ENCODE data around the gene SPATS2L.

Gene SPATS2L

GRCh38 chr2:200297100-200297499, 9.4 kb upstream of the SPATS2L start:
- DNase-seq (ENCODE audit: low read depth in 2 of 2): no peak

GRCh38 chr2:200297989-200298388, 8.5 kb upstream of the SPATS2L start:
- DNase-seq (ENCODE audit: low read depth in 2 of 2): no peak

GRCh38 chr2:200298816-200299215, 7.7 kb upstream of the SPATS2L start:
- no peak for DNase-seq (ENCODE audit: low read depth in 2 of 2)

- no peak for DNase-seq (ENCODE audit: low read depth in 2 of 2)
Observed at GRCh38 chr2:200300065-200300464, 6.4 kb upstream of the SPATS2L start.

- no peak for DNase-seq (ENCODE audit: low read depth in 2 of 2)
Observed at GRCh38 chr2:200300638-200301314, 5.7 kb upstream of the SPATS2L start.

GRCh38 chr2:200301953-200302858, 4.3 kb upstream of the SPATS2L start:
- DNase-seq (ENCODE audit: low read depth in 2 of 2): no peak

GRCh38 chr2:200302940-200303727, 3.4 kb upstream of the SPATS2L start:
- no peak for DNase-seq (ENCODE audit: low read depth in 2 of 2)

- DNase-seq (ENCODE audit: low read depth in 2 of 2): no peak
Observed at GRCh38 chr2:200305797-200306195, 697 bp upstream of the SPATS2L start.

GRCh38 chr2:200306931-200307723, 634 bp downstream of the SPATS2L start:
- DNase-seq (ENCODE audit: low read depth in 2 of 2): peak in 1 of 2 donors; percentile 21

- DNase-seq (ENCODE audit: low read depth in 2 of 2): no peak
Observed at GRCh38 chr2:200307724-200308545, 1.4 kb downstream of the SPATS2L start.

GRCh38 chr2:200308546-200309295, 2.2 kb downstream of the SPATS2L start:
- DNase-seq (ENCODE audit: low read depth in 2 of 2): no peak

- DNase-seq (ENCODE audit: low read depth in 2 of 2): no peak
Observed at GRCh38 chr2:200309296-200310049, 3.0 kb downstream of the SPATS2L start.

- DNase-seq (ENCODE audit: low read depth in 2 of 2): no peak
Observed at GRCh38 chr2:200310545-200310971, 4.1 kb downstream of the SPATS2L start.

- no peak for DNase-seq (ENCODE audit: low read depth in 2 of 2)
Observed at GRCh38 chr2:200311139-200311538, 4.6 kb downstream of the SPATS2L start.

- DNase-seq (ENCODE audit: low read depth in 2 of 2): no peak
Observed at GRCh38 chr2:200314976-200315567, 8.6 kb downstream of the SPATS2L start.

GRCh38 chr2:200317975-200318374, 11.5 kb downstream of the SPATS2L start:
- DNase-seq (ENCODE audit: low read depth in 2 of 2): no peak

GRCh38 chr2:200318940-200319435, 12.5 kb downstream of the SPATS2L start:
- no peak for DNase-seq (ENCODE audit: low read depth in 2 of 2)

- no peak for DNase-seq (ENCODE audit: low read depth in 2 of 2)
Observed at GRCh38 chr2:200319548-200320337, 13.2 kb downstream of the SPATS2L start.

Data from stimulated activated CD4-positive, alpha-beta T cell treated with anti-CD3 and anti-CD28 coated beads, Interleukin-1b, Interleukin-23, amount 100 ng/mL, for 4 hours (primary cell).